HEK293 (cell line): ENCODE measurements around the gene MAP3K20.

Experiments used
- CTCF ChIA-PET: fragments of 350-600 bp; formaldehyde crosslinking; extraction: SDS; loops from one replicate; lab custom pipeline; 2021; ENCODE audit warnings: antibody characterized with exemption; lab: Yijun Ruan, JAX
- POLR2A ChIA-PET: fragments of 300-600 bp; formaldehyde crosslinking; extraction: SDS; loops from one replicate; lab custom pipeline; 2020; ENCODE audit warnings: antibody characterized with exemption, inconsistent platforms; lab: Yijun Ruan, JAX
- H3K27ac ChIP-seq: fragments of 200-500 bp; sonication (Bioruptor generic); 2 replicates; pipeline ENCODE4 v1.5.1; 2014; ENCODE audit warnings: low read depth, low read length, control low read depth, inconsistent platforms; ENCODE audit errors: extremely low read depth
- H3K36me3 ChIP-seq, 2 experiments: fragments of 200-500 bp in 1 of 2; sonication (Bioruptor generic) in 1 of 2; 1 replicate in 1 of 2; 2 replicates in 1 of 2; pipeline ENCODE4 v1.5.1; 2014 to 2017; ENCODE audit warnings: inconsistent platforms in 2 of 2, low read length in 2 of 2; ENCODE audit not compliant: control insufficient read depth in 2 of 2, insufficient read depth in 1 of 2
- H3K4me1 ChIP-seq: fragments of 200-500 bp; sonication (Bioruptor generic); 2 replicates; pipeline ENCODE4 v1.5.1; 2014; ENCODE audit warnings: mild to moderate bottlenecking, low read length, inconsistent platforms; ENCODE audit not compliant: control insufficient read depth, insufficient read depth
- H3K4me3 ChIP-seq: 2 replicates; pipeline ENCODE4 v1.5.1; 2011; ENCODE audit warnings: low read depth, mild to moderate bottlenecking, control low read depth, low read length, moderate library complexity
- H3K9me3 ChIP-seq: fragments of 200-500 bp; sonication (Bioruptor generic); 2 replicates; pipeline ENCODE4 v1.5.1; 2014; ENCODE audit warnings: low read depth, low read length, inconsistent platforms; ENCODE audit not compliant: control insufficient read depth, insufficient read depth
- AEBP2 ChIP-seq: fragments of 450-650 bp; formaldehyde crosslinking; IDR thresholded peaks from 2 replicates; pipeline ENCODE4 v1.5.1; 2016; ENCODE audit warnings: missing biosample characterization, missing genetic modification characterization, borderline replicate concordance
- ATF2 ChIP-seq: fragments of 450-650 bp; formaldehyde crosslinking; IDR thresholded peaks from 2 replicates; pipeline ENCODE4 v1.5.1; 2016; ENCODE audit warnings: missing biosample characterization, missing genetic modification characterization, low read depth
- CTCF ChIP-seq: fragments of 450-650 bp; formaldehyde crosslinking; IDR thresholded peaks from 2 replicates; pipeline ENCODE4 v1.5.1; 2016; ENCODE audit warnings: missing biosample characterization, missing genetic modification characterization
- EGR2 ChIP-seq: fragments of 450-650 bp; formaldehyde crosslinking; IDR thresholded peaks from 2 replicates; pipeline ENCODE4 v1.5.1; 2016; ENCODE audit warnings: low read depth, missing biosample characterization, missing genetic modification characterization
- ELK4 ChIP-seq: IDR thresholded peaks from 2 replicates; pipeline ENCODE4 v1.6.1; 2011; ENCODE audit warnings: mild to moderate bottlenecking, low read depth, low read length, borderline replicate concordance
- GFI1B ChIP-seq: fragments of 450-650 bp; formaldehyde crosslinking; IDR thresholded peaks from 2 replicates; pipeline ENCODE4 v1.5.1; 2016; ENCODE audit warnings: missing biosample characterization, missing genetic modification characterization
- YY1 ChIP-seq: fragments of 450-650 bp; formaldehyde crosslinking; IDR thresholded peaks from 2 replicates; pipeline ENCODE4 v1.5.1; 2018; ENCODE audit warnings: missing biosample characterization, missing genetic modification characterization
- ZBTB6 ChIP-seq: fragments of 450-650 bp; formaldehyde crosslinking; IDR thresholded peaks from 2 replicates; pipeline ENCODE4 v1.5.1; 2017; ENCODE audit warnings: missing biosample characterization, missing genetic modification characterization
- ZFP41 ChIP-seq: fragments of 450-650 bp; formaldehyde crosslinking; IDR thresholded peaks from 2 replicates; pipeline ENCODE4 v1.5.1; 2016; ENCODE audit warnings: missing biosample characterization, missing genetic modification characterization, borderline replicate concordance
- ZNF112 ChIP-seq: fragments of 450-650 bp; formaldehyde crosslinking; IDR thresholded peaks from 2 replicates; pipeline ENCODE4 v1.5.0; 2017; ENCODE audit warnings: missing biosample characterization, missing genetic modification characterization
- ZNF114 ChIP-seq: fragments of 450-650 bp; formaldehyde crosslinking; IDR thresholded peaks from 2 replicates; pipeline ENCODE4 v1.5.0; 2017; ENCODE audit warnings: missing biosample characterization, missing genetic modification characterization
- ZNF155 ChIP-seq: fragments of 450-650 bp; formaldehyde crosslinking; IDR thresholded peaks from 2 replicates; pipeline ENCODE4 v1.5.1; 2016; ENCODE audit warnings: missing biosample characterization, missing genetic modification characterization
- ZNF169 ChIP-seq: fragments of 450-650 bp; formaldehyde crosslinking; IDR thresholded peaks from 2 replicates; pipeline ENCODE4 v1.5.1; 2016; ENCODE audit warnings: missing biosample characterization, missing genetic modification characterization
- ZNF18 ChIP-seq: fragments of 450-650 bp; formaldehyde crosslinking; IDR thresholded peaks from 2 replicates; pipeline ENCODE4 v1.5.1; 2016; ENCODE audit warnings: missing biosample characterization, missing genetic modification characterization
- ZNF184 ChIP-seq: fragments of 450-650 bp; IDR thresholded peaks from 2 replicates; pipeline ENCODE4 v1.5.1; 2018; ENCODE audit warnings: missing biosample characterization, mild to moderate bottlenecking, missing genetic modification characterization
- ZNF2 ChIP-seq: fragments of 450-650 bp; formaldehyde crosslinking; IDR thresholded peaks from 2 replicates; pipeline ENCODE4 v1.5.1; 2016; ENCODE audit warnings: missing biosample characterization, missing genetic modification characterization
- ZNF223 ChIP-seq: fragments of 450-650 bp; formaldehyde crosslinking; IDR thresholded peaks from 2 replicates; pipeline ENCODE4 v1.5.1; 2016; ENCODE audit warnings: missing biosample characterization, missing genetic modification characterization
- ZNF239 ChIP-seq: fragments of 450-650 bp; formaldehyde crosslinking; IDR thresholded peaks from 2 replicates; pipeline ENCODE4 v1.5.1; 2016; ENCODE audit warnings: missing biosample characterization, missing genetic modification characterization
- ZNF280D ChIP-seq: fragments of 450-650 bp; formaldehyde crosslinking; IDR thresholded peaks from 2 replicates; pipeline ENCODE4 v1.5.1; 2016; ENCODE audit warnings: missing biosample characterization, missing genetic modification characterization
- ZNF292 ChIP-seq: fragments of 450-650 bp; formaldehyde crosslinking; IDR thresholded peaks from 2 replicates; pipeline ENCODE4 v1.5.1; 2016; ENCODE audit warnings: low read depth, missing biosample characterization, missing genetic modification characterization, borderline replicate concordance
- ZNF561 ChIP-seq: fragments of 450-650 bp; IDR thresholded peaks from 2 replicates; pipeline ENCODE4 v1.5.1; 2018; ENCODE audit warnings: missing biosample characterization, missing genetic modification characterization, borderline replicate concordance
- ZNF571 ChIP-seq: fragments of 450-650 bp; formaldehyde crosslinking; IDR thresholded peaks from 2 replicates; pipeline ENCODE4 v1.5.0; 2017; ENCODE audit warnings: missing biosample characterization, missing genetic modification characterization
- ZNF792 ChIP-seq: fragments of 450-650 bp; formaldehyde crosslinking; IDR thresholded peaks from 2 replicates; pipeline ENCODE4 v1.5.1; 2016; ENCODE audit warnings: missing biosample characterization, missing genetic modification characterization

The MAP3K20 gene

GRCh38 chr2:173288561-173288960, 212.9 kb downstream of the MAP3K20 start:
- Histone ChIP-seq H3K4me1 (no peaks in the 10 kb centered on the region), H3K4me3 (no peak overlapping the region), H3K27ac (no peak overlapping the region), H3K9me3 (no peaks in the 10 kb centered on the region), H3K36me3 (no peaks in the 10 kb centered on the region)
- TF ChIP-seq ELK4 (no peak), ZNF18 (tag by site-specific recombination) (no peak), ZNF292 (tag by site-specific recombination) (no peak), ZBTB6 (tag by site-specific recombination) (no peak), GFI1B (tag by site-specific recombination) (no peak), ATF2 (tag by site-specific recombination) (no peak), CTCF (no peak), ZNF792 (no peak), ZFP41 (tag by site-specific recombination) (no peak), ZNF571 (tag by site-specific recombination) (no peak), EGR2 (tag by site-specific recombination) (no peak), ZNF112 (tag by site-specific recombination) (no peak), YY1 (tag by site-specific recombination) (no peak), ZNF280D (no peak), ZNF561 (tag by site-specific recombination) (no peak)
- ChIA-PET CTCF (interaction anchor here (0.6 kb wide), 1 partner anchor 1122 kb away, joined by 3 read pairs; no protein-coding TSS in a partner anchor), POLR2A (no interaction called here)

- H3K27ac ChIP-seq = no peak overlapping the region
- H3K4me1 ChIP-seq = no peaks in the 10 kb centered on the region
- no peak overlapping the region for H3K4me3 ChIP-seq
- H3K36me3 ChIP-seq = no peaks in the 10 kb centered on the region
- no peaks in the 10 kb centered on the region for H3K9me3 ChIP-seq
- POLR2A ChIA-PET = no interaction called here
- CTCF ChIA-PET = no interaction called here
- TF ChIP-seq ZNF239 (no peak), ZNF223 (tag by site-specific recombination) (no peak), AEBP2 (tag by site-specific recombination) (no peak), ZNF169 (no peak), ZNF184 (no peak), ZNF155 (tag by site-specific recombination) (no peak), ZNF114 (tag by site-specific recombination) (no peak), ZNF2 (tag by site-specific recombination) (no peak)
Observed at GRCh38 chr2:173290046-173290445, 214.4 kb downstream of the MAP3K20 start.
